SK-N-MC (cell line): Measurements from ENCODE around the gene PHPT1.
A peak's percentile ranks its signal among the peaks of the same experiment; 100 is the strongest.
"Not testable (repeated sequence)": the region's sequence is repeated elsewhere in the genome, so short reads cannot be mapped to it uniquely, and the experiment has no call there.

Experiments
- DNase-seq: peaks from one replicate; pipeline ENCODE4 v3.0.0-alpha.2; 2011; ENCODE audit warnings: low read depth, low spot score
- H3K27ac ChIP-seq: fragments of 200-600 bp; sonication (generic); 2 replicates; pipeline ENCODE4 v1.5.1; 2016; ENCODE audit warnings: mixed run types
- H3K36me3 ChIP-seq: fragments of 200-600 bp; sonication (generic); 2 replicates; pipeline ENCODE4 v1.6.1; 2017; ENCODE audit warnings: antibody characterized with exemption, low read length, mixed read lengths; ENCODE audit not compliant: insufficient read depth
- H3K4me3 ChIP-seq: fragments of 200-600 bp; sonication (generic); 2 replicates; pipeline ENCODE4 v1.5.1; 2016
- H3K9ac ChIP-seq: fragments of 200-600 bp; sonication (generic); 2 replicates; pipeline ENCODE4 v1.8.0; 2017; ENCODE audit warnings: mixed run types, mixed read lengths; ENCODE audit not compliant: insufficient read length
- H3K9me3 ChIP-seq: fragments of 200-600 bp; sonication (generic); 2 replicates; pipeline ENCODE4 v1.6.1; 2017; ENCODE audit warnings: low read depth, mild to moderate bottlenecking, antibody characterized with exemption, low read length, moderate library complexity, mixed read lengths
- EZH2 ChIP-seq: fragments of 200-600 bp; sonication (generic); IDR thresholded peaks from one replicate; pipeline ENCODE4 v1.6.1; 2017; ENCODE audit warnings: antibody characterized with exemption
- FOXP2 ChIP-seq: optimal IDR thresholded peaks from 2 replicates; pipeline ENCODE3; 2011; ENCODE audit warnings: mild to moderate bottlenecking, moderate library complexity; ENCODE audit not compliant: insufficient read depth; ENCODE audit errors: extremely low read length, control extremely low read depth
- POLR2AphosphoS5 ChIP-seq: IDR thresholded peaks from 2 replicates; pipeline ENCODE4 v1.6.1; 2012; ENCODE audit warnings: mild to moderate bottlenecking, low read depth, low read length, borderline replicate concordance

Gene PHPT1

DNA sequence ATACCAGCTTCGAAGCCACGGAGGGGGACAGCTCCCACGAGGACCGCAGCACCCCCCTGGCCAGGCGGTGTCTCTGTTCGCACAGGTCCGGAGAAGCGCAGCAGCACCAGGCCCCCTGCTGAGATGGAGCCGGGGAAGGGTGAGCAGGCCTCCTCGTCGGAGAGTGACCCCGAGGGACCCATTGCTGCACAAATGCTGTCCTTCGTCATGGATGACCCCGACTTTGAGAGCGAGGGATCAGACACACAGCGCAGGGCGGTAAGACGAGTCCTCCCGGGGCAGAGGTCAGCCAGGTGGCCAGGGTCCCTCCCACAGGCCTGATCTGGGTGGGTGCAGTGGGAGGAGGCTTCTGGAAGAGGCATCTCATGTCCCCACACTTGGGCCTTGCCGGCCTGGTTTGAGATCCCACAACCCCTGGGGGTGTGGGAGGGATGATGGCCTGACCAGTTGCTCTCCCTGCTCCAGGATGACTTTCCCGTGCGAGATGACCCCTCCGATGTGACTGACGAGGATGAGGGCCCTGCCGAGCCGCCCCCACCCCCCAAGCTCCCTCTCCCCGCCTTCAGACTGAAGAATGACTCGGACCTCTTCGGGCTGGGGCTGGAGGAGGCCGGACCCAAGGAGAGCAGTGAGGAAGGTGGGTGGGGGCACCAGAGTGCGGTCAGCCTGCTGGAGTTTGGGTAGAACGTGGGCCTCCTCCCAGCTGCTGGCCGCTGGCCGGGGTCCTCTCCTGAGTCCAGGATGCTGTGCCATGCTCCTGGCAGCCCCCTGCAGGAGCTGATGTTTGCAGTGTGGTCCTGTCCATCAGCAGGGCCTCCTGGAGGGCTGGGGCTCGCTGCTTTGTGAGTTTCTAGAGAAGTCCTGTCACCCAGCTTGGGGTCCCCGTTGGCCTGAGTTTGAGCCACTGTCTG lies 9.7 kb upstream of the PHPT1 start:
- no peak for DNase-seq
- H3K27ac ChIP-seq = peak overlapping the region; percentile 79; the same call in 1 of the 2 replicates
- H3K4me3 ChIP-seq = no peak overlapping the region
- TF ChIP-seq FOXP2 = no peak
- TF ChIP-seq POLR2AphosphoS5 = no peak
- TF ChIP-seq EZH2 = no peak
- no peaks in the 10 kb centered on the region; the same call in 1 of the 2 replicates for H3K36me3 ChIP-seq
- no peak overlapping the region for H3K9ac ChIP-seq
- H3K9me3 ChIP-seq = no peaks in the 10 kb centered on the region

DNA sequence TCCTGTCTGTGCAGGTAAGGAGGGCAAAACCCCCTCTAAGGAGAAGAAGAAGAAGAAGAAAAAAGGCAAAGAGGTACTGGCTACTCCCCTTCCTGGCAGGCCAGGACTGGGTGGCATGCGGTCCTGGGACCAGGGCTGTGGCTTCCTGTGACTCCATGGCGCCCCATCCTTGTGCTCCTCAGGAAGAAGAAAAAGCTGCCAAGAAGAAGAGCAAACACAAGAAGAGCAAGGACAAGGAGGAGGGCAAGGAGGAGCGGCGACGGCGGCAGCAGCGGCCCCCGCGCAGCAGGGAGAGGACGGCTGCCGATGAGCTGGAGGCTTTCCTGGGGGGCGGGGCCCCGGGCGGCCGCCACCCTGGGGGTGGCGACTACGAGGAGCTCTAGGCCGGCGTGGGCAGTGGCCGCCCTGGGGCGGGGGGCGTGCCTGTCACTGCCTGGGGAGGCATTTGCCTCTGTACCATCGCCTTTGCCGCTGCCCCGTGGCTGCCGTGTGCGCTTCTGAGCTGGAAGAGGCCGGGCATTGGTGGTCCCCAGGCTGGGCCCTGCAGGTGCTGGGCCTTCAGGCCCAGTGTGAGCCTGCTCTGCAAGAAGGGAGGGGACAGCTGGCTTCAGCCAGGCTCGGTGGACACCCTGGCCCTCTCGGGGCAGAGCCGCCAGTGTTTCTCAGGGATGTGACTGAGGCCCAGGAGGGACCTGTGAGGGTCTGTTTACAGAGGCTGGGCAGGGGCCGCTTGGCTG lies 8.9 kb upstream of the PHPT1 start:
- TF ChIP-seq POLR2AphosphoS5 = no peak; the same call in none of the 2 replicates
- TF ChIP-seq FOXP2 = no peak
- no peak for TF ChIP-seq EZH2
- Histone ChIP-seq H3K9ac (no peak overlapping the region), H3K36me3 (no peaks in the 10 kb centered on the region; the same call in 1 of the 2 replicates), H3K9me3 (no peaks in the 10 kb centered on the region), H3K27ac (peak overlapping the region; percentile 79), H3K4me3 (no peak overlapping the region)
- no peak for DNase-seq

DNA sequence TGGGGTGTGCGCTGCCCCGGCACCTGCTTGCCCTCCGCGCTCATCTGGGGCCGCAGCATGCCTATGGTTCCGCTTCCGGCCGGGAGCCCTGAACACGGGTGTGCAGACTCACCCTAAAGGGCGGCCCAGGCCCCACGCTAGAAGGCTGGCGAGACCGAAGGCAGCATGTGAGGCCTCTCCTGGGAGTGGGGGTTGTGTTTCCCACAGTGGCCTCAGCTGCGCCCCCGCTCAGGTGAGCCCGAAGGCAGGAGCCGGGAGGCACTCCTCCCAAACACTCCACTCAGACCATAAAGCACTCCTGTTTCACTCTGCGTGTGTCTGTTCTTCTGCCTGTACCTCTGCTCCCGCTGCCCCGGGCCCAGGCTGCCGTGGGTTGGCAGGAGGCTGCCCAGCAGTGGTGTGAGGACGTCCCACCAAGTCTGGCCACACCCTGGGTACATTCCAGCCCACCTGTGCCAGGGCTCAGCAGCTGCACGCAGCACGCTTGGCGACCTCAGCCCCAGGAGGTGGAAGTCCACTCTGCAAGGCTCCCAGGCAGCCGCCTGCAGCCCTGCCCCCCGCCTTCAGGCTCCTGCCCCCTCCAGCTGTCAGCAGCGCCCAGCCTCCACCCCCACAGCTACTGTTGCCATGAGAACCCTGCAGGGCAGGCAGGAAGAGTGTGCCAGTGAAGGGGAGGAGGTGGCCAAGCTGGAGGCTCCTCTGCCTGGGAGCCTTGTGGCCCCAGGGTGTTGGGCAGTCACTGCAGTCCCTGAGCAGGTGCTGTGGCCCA lies 8.1 kb upstream of the PHPT1 start:
- peak overlapping the region; percentile 38; the same call in 1 of the 2 replicates for H3K4me3 ChIP-seq
- H3K36me3 ChIP-seq = no peaks in the 10 kb centered on the region; the same call in 1 of the 2 replicates
- TF ChIP-seq POLR2AphosphoS5 = no peak; the same call in 1 of the 2 replicates
- no peak for TF ChIP-seq EZH2
- TF ChIP-seq FOXP2 = no peak
- H3K27ac ChIP-seq = peak overlapping the region; percentile 79
- H3K9ac ChIP-seq = no peak overlapping the region
- DNase-seq = no peak
- H3K9me3 ChIP-seq = no peaks in the 10 kb centered on the region

DNA sequence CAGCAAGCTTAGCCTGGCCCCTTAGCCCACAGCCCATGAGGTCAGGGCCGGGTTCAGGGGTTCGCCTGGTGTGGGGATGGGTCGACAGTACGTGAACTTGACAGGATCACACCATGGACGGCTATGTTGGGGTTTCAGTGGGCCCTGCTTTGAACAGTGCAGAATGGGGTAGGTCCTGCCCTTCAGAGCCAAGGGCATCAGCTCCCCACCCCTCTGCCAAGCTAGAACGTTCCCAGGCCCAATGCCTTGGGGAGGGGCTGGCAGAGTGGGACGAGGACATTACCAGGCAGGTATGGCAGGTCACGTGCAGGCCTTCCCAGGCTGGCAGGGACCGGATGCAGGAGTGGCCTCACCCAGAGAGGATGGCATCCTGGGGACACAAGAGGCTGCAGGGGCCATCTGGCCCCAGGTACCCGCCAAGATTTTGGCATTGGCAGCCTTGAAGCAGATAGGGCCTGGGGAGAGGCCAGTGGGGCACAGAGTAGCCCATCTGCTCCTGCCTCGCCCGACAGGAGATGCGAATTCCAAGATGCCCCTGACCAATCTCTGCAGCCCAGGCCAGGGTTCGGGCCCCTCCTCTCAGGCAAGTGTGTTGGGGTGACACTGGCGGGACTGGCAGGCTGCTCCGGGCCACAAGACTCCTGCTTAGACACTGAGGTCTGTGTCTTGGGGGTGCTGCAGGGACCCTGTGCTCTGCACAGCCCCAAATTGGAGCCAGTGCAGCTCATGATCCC lies 7.4 kb upstream of the PHPT1 start:
- H3K27ac ChIP-seq, H3K9me3 ChIP-seq, H3K36me3 ChIP-seq, DNase-seq, H3K9ac ChIP-seq: not testable (repeated sequence)
- peak overlapping the region; percentile 38; the same call in 1 of the 2 replicates for H3K4me3 ChIP-seq

DNA sequence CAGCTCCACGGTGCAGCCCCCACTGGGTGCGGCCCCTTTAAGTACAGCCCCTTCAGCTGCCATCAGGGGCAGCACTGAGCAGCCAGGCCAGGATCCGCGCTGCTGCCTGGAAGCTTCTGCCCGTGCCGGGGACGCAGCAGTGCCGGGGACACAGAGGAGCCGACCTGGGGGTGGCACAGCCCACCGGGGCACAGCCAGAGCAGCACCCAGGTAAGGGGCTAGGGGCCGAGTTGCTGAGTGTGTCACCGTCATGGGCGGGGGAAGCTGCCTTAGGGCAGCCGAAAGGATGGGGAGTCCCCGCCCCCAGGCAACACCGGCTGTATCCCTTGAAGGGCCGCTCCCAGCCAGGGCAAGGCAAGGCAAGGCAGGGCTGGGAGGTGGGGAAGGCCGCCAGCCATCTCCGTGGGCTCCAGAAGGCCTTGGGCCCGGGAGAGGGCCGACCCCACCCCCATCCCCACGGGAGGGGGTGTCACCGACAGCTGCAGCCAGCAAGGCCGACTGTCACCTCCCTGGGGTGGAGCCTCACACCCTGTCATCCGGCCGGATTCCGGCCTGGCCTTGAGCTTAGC lies 6.7 kb upstream of the PHPT1 start, which contains the start of gene AJM1:
TSS of gene AJM1 (plus strand) at position 99 of the 569 bp plus-strand sequence. CDS start 1,937 bp downstream, outside the sequence.
- not testable (repeated sequence) for DNase-seq, H3K36me3 ChIP-seq

DNA sequence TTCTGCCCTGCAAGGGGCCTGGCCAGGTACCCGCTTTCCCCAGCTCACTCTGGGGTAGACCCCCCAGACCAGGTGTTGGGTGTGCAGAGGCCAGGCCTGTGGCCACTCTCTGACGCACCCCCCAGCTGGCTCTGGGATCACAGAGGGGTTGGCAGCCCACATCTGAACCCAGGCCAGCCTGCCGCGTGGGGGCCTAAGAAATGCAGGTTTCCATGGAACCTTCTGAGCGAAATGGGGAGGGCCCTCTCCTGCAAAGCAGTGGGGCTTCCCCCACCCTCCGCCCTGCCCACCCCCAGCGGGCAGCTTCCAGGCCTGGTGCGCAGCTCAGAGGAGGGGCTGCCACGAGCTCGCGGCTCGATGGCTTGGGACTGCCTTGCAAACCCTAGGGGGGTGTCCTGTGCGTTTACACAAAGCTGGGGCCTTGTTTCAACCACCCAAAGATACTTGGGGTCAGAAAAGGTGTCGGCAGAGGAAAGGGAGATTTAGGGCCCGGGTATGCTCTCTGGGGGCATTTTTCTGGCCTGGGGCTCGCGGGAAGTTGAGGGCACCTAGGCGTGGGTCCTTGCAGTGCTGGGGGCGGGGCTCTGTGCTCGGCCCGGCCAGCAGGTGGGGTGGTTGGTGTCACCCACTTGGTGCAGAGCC lies 5.9 kb upstream of the PHPT1 start:
- not testable (repeated sequence) for H3K9ac ChIP-seq, DNase-seq, H3K27ac ChIP-seq, H3K4me3 ChIP-seq, H3K36me3 ChIP-seq, H3K9me3 ChIP-seq

More for the DNA sequence above, 6.7 kb upstream of the PHPT1 start, which contains the start of gene AJM1:
- peak within 1 kb of the TSS; percentile 63 for H3K4me3 ChIP-seq
- H3K9ac ChIP-seq, H3K9me3 ChIP-seq, H3K27ac ChIP-seq: not testable (repeated sequence)

DNA sequence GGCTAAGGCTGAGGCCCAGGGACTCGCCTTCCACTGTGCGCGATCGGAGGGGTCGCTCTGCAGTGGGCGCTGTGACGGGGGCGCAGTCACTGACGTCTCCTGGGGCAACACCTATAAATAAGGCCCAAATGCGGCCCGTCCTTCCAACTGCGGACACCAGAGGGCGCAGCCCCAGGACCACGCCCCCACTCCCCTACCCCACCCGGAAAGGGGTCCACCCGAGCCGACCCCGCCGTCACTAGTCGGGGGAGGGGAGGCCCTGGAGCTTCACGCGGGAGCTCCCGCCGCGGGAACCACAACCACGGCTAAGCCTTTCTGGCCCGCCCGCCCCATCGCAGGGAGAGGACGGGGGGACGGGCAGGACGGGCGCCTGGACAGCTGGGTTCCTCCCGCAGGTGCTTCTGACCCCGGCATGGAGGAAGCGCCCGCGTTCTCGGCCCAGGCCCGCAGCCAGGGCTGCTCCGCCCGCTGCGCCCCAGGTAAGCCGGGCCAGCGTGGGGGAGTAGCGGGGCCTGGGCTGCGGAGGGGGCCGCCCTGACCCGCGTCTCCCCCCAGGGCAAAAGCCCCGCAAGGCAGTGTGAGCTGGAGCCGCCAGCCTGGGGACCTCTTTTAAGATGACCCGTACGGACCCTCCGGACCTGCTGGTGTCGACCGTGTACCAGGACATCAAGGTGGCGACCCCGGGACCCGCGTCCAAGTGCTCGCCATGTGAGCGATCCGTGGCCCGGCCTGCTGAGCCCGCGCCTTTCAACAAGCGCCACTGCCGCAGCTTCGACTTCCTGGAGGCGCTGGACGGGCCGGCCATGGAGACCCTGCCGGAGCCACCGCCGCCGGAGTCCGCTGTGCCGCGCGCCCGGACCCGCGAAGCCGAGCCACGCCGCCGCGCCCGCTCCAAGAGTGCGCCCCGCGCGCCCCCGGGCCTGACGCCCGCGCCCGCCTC lies 5.1 kb upstream of the PHPT1 start:
- H3K9ac ChIP-seq, H3K27ac ChIP-seq, H3K9me3 ChIP-seq, DNase-seq, H3K36me3 ChIP-seq, H3K4me3 ChIP-seq: not testable (repeated sequence)
